ENCODE measurements around the gene DGKI. TPM values are rescaled to one million over a fixed set of nuclear protein-coding genes. Genes with fewer than 3 reads are reported as not detected.

The DGKI gene
- total RNA-seq, 1 donor from 2014 or later = 3.1 TPM

DNA sequence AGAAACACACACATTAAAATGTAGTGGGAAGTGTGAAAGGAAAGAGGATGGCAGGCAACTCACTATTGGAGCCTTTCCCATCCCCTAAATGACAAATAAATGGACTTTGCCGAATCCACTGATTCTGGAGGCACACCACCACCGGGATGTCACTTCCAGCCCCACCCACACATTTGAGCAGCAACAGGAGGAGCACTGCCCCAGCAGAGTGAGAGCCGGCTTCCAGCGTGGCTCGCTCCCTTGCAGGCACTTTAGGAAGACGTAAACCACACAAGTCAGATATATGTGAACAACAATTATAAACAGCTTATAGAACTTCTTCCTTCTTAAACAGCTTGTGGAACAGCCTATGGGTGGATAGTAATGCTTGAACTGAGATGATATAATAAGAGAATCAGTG, 191.0 kb downstream of the DGKI start:
- Mint-ChIP-seq H3K4me3 (ENCODE audit: unreplicated experiment) (no peak overlapping the region), H3K27ac (ENCODE audit: unreplicated experiment) (no peak overlapping the region), H3K27me3 (ENCODE audit: unreplicated experiment) (no peaks in the 10 kb centered on the region), H3K9me3 (ENCODE audit: unreplicated experiment) (no peaks in the 10 kb centered on the region), H3K4me1 (ENCODE audit: unreplicated experiment) (peaks cover 10% of the 10 kb centered on the region), H3K36me3 (ENCODE audit: unreplicated experiment) (no peaks in the 10 kb centered on the region)
- no peak for DNase-seq (ENCODE audit: extremely low spot score, unreplicated experiment)
- TF ChIP-seq, protein P1, sequence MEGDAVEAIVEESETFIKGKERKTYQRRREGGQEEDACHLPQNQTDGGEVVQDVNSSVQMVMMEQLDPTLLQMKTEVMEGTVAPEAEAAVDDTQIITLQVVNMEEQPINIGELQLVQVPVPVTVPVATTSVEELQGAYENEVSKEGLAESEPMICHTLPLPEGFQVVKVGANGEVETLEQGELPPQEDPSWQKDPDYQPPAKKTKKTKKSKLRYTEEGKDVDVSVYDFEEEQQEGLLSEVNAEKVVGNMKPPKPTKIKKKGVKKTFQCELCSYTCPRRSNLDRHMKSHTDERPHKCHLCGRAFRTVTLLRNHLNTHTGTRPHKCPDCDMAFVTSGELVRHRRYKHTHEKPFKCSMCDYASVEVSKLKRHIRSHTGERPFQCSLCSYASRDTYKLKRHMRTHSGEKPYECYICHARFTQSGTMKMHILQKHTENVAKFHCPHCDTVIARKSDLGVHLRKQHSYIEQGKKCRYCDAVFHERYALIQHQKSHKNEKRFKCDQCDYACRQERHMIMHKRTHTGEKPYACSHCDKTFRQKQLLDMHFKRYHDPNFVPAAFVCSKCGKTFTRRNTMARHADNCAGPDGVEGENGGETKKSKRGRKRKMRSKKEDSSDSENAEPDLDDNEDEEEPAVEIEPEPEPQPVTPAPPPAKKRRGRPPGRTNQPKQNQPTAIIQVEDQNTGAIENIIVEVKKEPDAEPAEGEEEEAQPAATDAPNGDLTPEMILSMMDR (IDR thresholded peaks at IDR 0.05) = no peak

DNA sequence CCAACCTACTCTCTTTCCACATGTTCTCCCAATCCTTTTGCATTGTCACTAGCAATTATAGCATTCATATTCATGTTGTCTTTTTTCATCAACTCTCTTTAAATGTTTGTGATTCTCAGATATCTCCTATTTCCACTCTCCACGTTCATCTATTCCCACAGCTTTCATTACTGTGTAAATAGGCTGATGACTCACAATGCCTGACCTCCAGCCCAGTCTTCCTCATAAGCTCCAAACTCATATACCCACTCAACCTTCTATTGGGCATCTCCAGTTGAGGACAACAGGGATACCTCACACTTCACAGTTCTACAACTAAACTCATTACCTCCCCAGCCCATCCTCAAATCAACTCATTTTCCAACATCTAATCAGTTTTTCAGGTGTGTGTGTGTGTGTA, 194.1 kb downstream of the DGKI start:
- H3K4me3 Mint-ChIP-seq (ENCODE audit: unreplicated experiment) = no peak overlapping the region
- H3K36me3 Mint-ChIP-seq (ENCODE audit: unreplicated experiment) = no peaks in the 10 kb centered on the region
- no peaks in the 10 kb centered on the region for H3K27me3 Mint-ChIP-seq (ENCODE audit: unreplicated experiment)
- no peaks in the 10 kb centered on the region for H3K9me3 Mint-ChIP-seq (ENCODE audit: unreplicated experiment)
- TF ChIP-seq, protein P1 (IDR thresholded peaks at IDR 0.05) = no peak
- peaks cover 10% of the 10 kb centered on the region for H3K4me1 Mint-ChIP-seq (ENCODE audit: unreplicated experiment)
- H3K27ac Mint-ChIP-seq (ENCODE audit: unreplicated experiment) = no peak overlapping the region
- DNase-seq (ENCODE audit: extremely low spot score, unreplicated experiment) = no peak

DNA sequence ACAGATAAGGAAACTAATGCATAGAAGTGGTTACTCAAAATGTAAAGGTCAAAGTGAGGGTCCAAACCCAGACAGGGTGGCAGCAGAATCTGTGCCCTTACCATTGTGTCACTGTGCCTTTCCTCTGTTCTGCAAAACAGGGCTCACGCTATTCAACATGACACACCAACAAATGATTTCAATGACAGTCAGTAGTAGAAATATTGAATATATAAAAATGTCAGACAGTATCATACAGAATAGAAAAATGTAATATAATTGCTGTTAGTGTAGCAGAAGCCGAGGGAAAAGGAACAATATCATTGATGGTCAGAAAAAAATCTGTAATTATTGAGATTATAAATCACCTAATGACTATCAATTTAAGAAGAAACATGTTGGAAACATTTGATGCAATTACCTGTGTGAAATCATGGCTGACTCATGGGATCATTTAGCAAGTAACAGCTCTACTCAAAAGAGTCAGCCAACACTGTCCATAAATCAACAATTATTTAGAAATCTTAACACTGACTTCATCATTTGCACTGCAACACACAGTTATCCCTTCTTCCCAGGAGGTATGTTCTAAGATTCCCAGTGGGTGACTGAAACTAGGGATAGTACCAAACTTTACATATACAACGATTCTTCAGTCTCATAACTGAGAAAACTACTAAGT, 198.7 kb downstream of the DGKI start:
- H3K27me3 Mint-ChIP-seq (ENCODE audit: unreplicated experiment) = no peaks in the 10 kb centered on the region
- no peak for DNase-seq (ENCODE audit: extremely low spot score, unreplicated experiment)
- H3K4me3 Mint-ChIP-seq (ENCODE audit: unreplicated experiment) = no peak overlapping the region
- TF ChIP-seq, protein P1 (IDR thresholded peaks at IDR 0.05) = no peak
- H3K4me1 Mint-ChIP-seq (ENCODE audit: unreplicated experiment) = no peaks in the 10 kb centered on the region
- no peak overlapping the region for H3K27ac Mint-ChIP-seq (ENCODE audit: unreplicated experiment)
- no peaks in the 10 kb centered on the region for H3K36me3 Mint-ChIP-seq (ENCODE audit: unreplicated experiment)
- H3K9me3 Mint-ChIP-seq (ENCODE audit: unreplicated experiment) = no peaks in the 10 kb centered on the region

DNA sequence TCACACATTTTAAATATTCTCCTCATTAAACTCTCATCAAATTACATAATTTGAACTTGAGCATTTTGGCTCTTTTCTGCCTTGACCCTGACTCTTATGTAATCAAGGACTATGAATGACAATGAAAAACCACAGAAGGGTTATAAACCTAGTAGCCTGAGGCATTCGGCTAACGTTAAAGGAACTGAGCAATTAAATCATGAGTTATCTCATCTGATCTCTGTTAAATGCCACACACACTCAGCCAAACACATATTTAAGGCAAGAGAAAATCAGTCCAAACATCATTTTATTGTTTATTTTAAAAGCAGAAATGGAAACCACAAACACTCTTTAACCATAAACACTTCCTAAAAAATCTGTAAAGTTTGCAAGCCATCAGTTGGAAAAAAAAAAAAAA, 204.3 kb downstream of the DGKI start:
- Mint-ChIP-seq H3K4me3 (ENCODE audit: unreplicated experiment) (no peak overlapping the region), H3K27me3 (ENCODE audit: unreplicated experiment) (no peaks in the 10 kb centered on the region), H3K4me1 (ENCODE audit: unreplicated experiment) (peaks cover 6% of the 10 kb centered on the region), H3K9me3 (ENCODE audit: unreplicated experiment) (peaks cover 7% of the 10 kb centered on the region), H3K27ac (ENCODE audit: unreplicated experiment) (no peak overlapping the region), H3K36me3 (ENCODE audit: unreplicated experiment) (no peaks in the 10 kb centered on the region)
- TF ChIP-seq, protein P1 (IDR thresholded peaks at IDR 0.05) = no peak
- DNase-seq (ENCODE audit: extremely low spot score, unreplicated experiment) = no peak

DNA sequence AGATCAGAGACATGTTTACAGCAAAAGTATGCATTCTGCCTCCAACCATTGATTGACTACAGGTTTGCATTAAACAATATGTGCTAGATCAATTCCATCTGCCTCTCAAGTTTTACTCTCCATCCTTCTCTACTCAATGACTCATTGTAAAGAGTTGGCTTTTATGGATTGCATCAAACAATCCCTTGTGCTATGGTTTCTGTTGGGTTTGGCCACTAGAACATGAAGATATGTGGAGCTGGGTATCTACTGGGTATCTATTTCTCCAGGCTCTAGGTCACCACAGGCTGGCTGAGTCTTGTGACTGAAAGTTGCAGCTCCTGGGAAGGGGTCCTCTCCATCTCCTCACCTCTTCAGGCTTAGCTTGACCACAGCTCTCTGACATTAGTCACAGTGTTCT, 204.7 kb downstream of the DGKI start:
- Mint-ChIP-seq H3K9me3 (ENCODE audit: unreplicated experiment) (peaks cover 7% of the 10 kb centered on the region), H3K36me3 (ENCODE audit: unreplicated experiment) (no peaks in the 10 kb centered on the region), H3K27me3 (ENCODE audit: unreplicated experiment) (no peaks in the 10 kb centered on the region), H3K27ac (ENCODE audit: unreplicated experiment) (no peak overlapping the region), H3K4me3 (ENCODE audit: unreplicated experiment) (no peak overlapping the region), H3K4me1 (ENCODE audit: unreplicated experiment) (peaks cover 6% of the 10 kb centered on the region)
- DNase-seq (ENCODE audit: extremely low spot score, unreplicated experiment) = no peak
- TF ChIP-seq, protein P1 (IDR thresholded peaks at IDR 0.05) = no peak

Measured in osteocyte (in vitro differentiated cells).